OCI-LY7 (cell line): ENCODE data around the gene RNF148. TPM values are rescaled to one million over a fixed set of nuclear protein-coding genes. Genes with fewer than 3 reads are reported as not detected.

Experiments used
- BruUV-seq: library from RNA; stranded (reverse); fragments of 400-500 nt; replicated peaks from 2 replicates; lab custom pipeline; 2021; lab: Mats Ljungman, UMichigan
- CTCF ChIA-PET: fragments of 300-600 bp; sonication (Branson Sonifier 250); formaldehyde crosslinking; loops from one replicate; lab custom pipeline; 2022; ENCODE audit warnings: antibody characterized with exemption; ENCODE audit not compliant: unreplicated experiment; lab: Charles Lee
- POLR2A ChIA-PET: fragments of 300-600 bp; sonication (Branson Sonifier 250); formaldehyde crosslinking; loops from one replicate; lab custom pipeline; 2022; ENCODE audit warnings: antibody characterized with exemption; lab: Charles Lee
- DNase-seq: peaks from one replicate; pipeline ENCODE4 v3.0.0-alpha.2; 2015; ENCODE audit warnings: low spot score
- H2AFZ ChIP-seq: fragments of 200-600 bp; sonication (generic), shearing (Covaris generic); 2 replicates; pipeline ENCODE4 v1.6.1; 2014; ENCODE audit warnings: mild to moderate bottlenecking, antibody characterized with exemption, low read length, moderate library complexity
- H3K27ac ChIP-seq: fragments of 200-600 bp; sonication (generic); 2 replicates; pipeline ENCODE4 v1.5.1; 2014; ENCODE audit warnings: mixed run types, low read depth, mild to moderate bottlenecking, moderate library complexity, low read length, inconsistent platforms; ENCODE audit not compliant: poor library complexity, severe bottlenecking
- H3K36me3 ChIP-seq: fragments of 200-600 bp; sonication (generic); 2 replicates; pipeline ENCODE4 v1.6.1; 2014; ENCODE audit warnings: mild to moderate bottlenecking, antibody characterized with exemption, low read length, moderate library complexity, mixed read lengths; ENCODE audit not compliant: insufficient read depth
- H3K4me1 ChIP-seq: fragments of 200-600 bp; sonication (generic); 2 replicates; pipeline ENCODE4 v1.5.1; 2014; ENCODE audit warnings: mild to moderate bottlenecking, low read length; ENCODE audit not compliant: insufficient read depth, poor library complexity, severe bottlenecking
- H3K4me2 ChIP-seq: fragments of 200-600 bp; sonication (generic); 2 replicates; pipeline ENCODE4 v1.6.1; 2014; ENCODE audit warnings: mild to moderate bottlenecking, low read length
- H3K4me3 ChIP-seq: fragments of 200-600 bp; sonication (generic); 2 replicates; pipeline ENCODE4 v1.5.1; 2014; ENCODE audit warnings: mild to moderate bottlenecking, low read depth, low read length; ENCODE audit not compliant: poor library complexity, severe bottlenecking
- H3K79me2 ChIP-seq: fragments of 200-600 bp; sonication (generic); 2 replicates; pipeline ENCODE4 v1.6.1; 2016; ENCODE audit warnings: low read depth, mild to moderate bottlenecking, low read length, moderate library complexity, mixed read lengths; ENCODE audit not compliant: insufficient read depth
- H3K9me2 ChIP-seq: fragments of 200-600 bp; sonication (generic); 2 replicates; pipeline ENCODE4 v1.6.1; 2016; ENCODE audit warnings: mild to moderate bottlenecking, low read length, mixed read lengths; ENCODE audit not compliant: insufficient read depth
- H3K9me3 ChIP-seq: fragments of 200-600 bp; sonication (generic); 2 replicates; pipeline ENCODE4 v1.6.1; 2014; ENCODE audit warnings: mild to moderate bottlenecking, mixed run types, low read length, mixed read lengths
- H4K20me1 ChIP-seq: fragments of 200-600 bp; sonication (generic); 2 replicates; pipeline ENCODE4 v1.6.1; 2014; ENCODE audit warnings: mild to moderate bottlenecking, antibody characterized with exemption, low read length, moderate library complexity, mixed read lengths; ENCODE audit not compliant: insufficient read depth
- CTCF ChIP-seq: fragments of 200-600 bp; sonication (generic); conservative IDR thresholded peaks from 2 replicates; pipeline ENCODE4 v1.5.1; 2014; ENCODE audit warnings: mild to moderate bottlenecking, antibody characterized with exemption, low read length, moderate library complexity, mixed read lengths
- EZH2phosphoT487 ChIP-seq: fragments of 200-600 bp; sonication (generic); IDR thresholded peaks from 2 replicates; pipeline ENCODE4 v1.6.1; 2018; ENCODE audit warnings: low read depth, borderline replicate concordance, mild to moderate bottlenecking, mixed run types, antibody characterized with exemption, low read length, moderate library complexity, mixed read lengths
- intact Hi-C: fragments of 100-400 bp; cut with micrococcal nuclease; formaldehyde crosslinking; loops from one replicate; pipeline ENCODE4 v1.10.0; 2022; ENCODE audit not compliant: unreplicated experiment
- total RNA-seq, 2 experiments: library from RNA; depleted of rRNA in 1 of 2; stranded (reverse); fragments of >200 nt in 1 of 2; shearing (Covaris generic) in 1 of 2; gene quantifications; 2 replicates each; pipeline ENCODE4 v1.2.3, GENCODE V29; 2014 to 2022

The RNF148 gene
- total RNA-seq, 2 experiments from 2014 or later = not detected

- no peaks in the 10 kb centered on the region for H3K9me2 ChIP-seq
- H2AFZ ChIP-seq = no peak overlapping the region
- H3K27ac ChIP-seq = no peak overlapping the region
- no peaks in the 10 kb centered on the region for H3K4me1 ChIP-seq
- intact Hi-C loops = no loop called here
- no peaks in the 10 kb centered on the region for H3K79me2 ChIP-seq
- H3K9me3 ChIP-seq = no peaks in the 10 kb centered on the region
- POLR2A ChIA-PET = no interaction called here
- TF ChIP-seq EZH2phosphoT487 (no peak), CTCF (no peak)
- H3K4me2 ChIP-seq = no peak overlapping the region
- no peak overlapping the region for H3K4me3 ChIP-seq
- no TSS peak for BruUV-seq
- no peaks in the 10 kb centered on the region for H3K36me3 ChIP-seq
- CTCF ChIA-PET = no interaction called here
- no peaks in the 10 kb centered on the region for H4K20me1 ChIP-seq
- no peak for DNase-seq
These were observed 39.0 kb downstream of the RNF148 start for GRCh38 chr7:122663733-122664132.

- Histone ChIP-seq H3K79me2 (no peaks in the 10 kb centered on the region), H3K4me3 (no peak overlapping the region), H3K9me3 (no peaks in the 10 kb centered on the region), H2AFZ (no peak overlapping the region), H3K4me1 (no peaks in the 10 kb centered on the region), H3K27ac (no peak overlapping the region), H3K9me2 (no peaks in the 10 kb centered on the region), H3K36me3 (no peaks in the 10 kb centered on the region), H3K4me2 (no peak overlapping the region), H4K20me1 (no peaks in the 10 kb centered on the region)
- POLR2A ChIA-PET = no interaction called here
- no peak for TF ChIP-seq EZH2phosphoT487
- TF ChIP-seq CTCF = no peak
- BruUV-seq = no TSS peak
- CTCF ChIA-PET = no interaction called here
- intact Hi-C loops = no loop called here
- no peak for DNase-seq
These were observed 43.9 kb downstream of the RNF148 start for GRCh38 chr7:122658856-122659255.

GRCh38 chr7:122653685-122654084, 49.0 kb downstream of the RNF148 start:
- no peaks in the 10 kb centered on the region for H3K36me3 ChIP-seq
- no peaks in the 10 kb centered on the region for H4K20me1 ChIP-seq
- H3K9me2 ChIP-seq = no peaks in the 10 kb centered on the region
- H3K4me2 ChIP-seq = no peak overlapping the region
- no peak overlapping the region for H3K4me3 ChIP-seq
- no TSS peak for BruUV-seq
- TF ChIP-seq EZH2phosphoT487 (no peak), CTCF (no peak)
- ChIA-PET CTCF (no interaction called here), POLR2A (interaction anchor here (1.1 kb wide), 1 partner anchor 15 kb away, joined by 3 read pairs; no protein-coding TSS in a partner anchor)
- H3K9me3 ChIP-seq = no peaks in the 10 kb centered on the region
- no peaks in the 10 kb centered on the region for H3K4me1 ChIP-seq
- H3K27ac ChIP-seq = no peak overlapping the region
- intact Hi-C loops = no loop called here
- no peak for DNase-seq
- H3K79me2 ChIP-seq = no peaks in the 10 kb centered on the region
- no peak overlapping the region for H2AFZ ChIP-seq
